ENCODE data around the gene NEURL1B. TPM values are rescaled to one million over a fixed set of nuclear protein-coding genes. Genes with fewer than 3 reads are reported as not detected.

The NEURL1B gene
- total RNA-seq, 2 experiments from 2014 or later: 0.04 TPM; not detected in 1

GRCh38 chr5:172607213-172607793 is 33.8 kb upstream of the NEURL1B start:
- POLR2A ChIA-PET: no interaction called here

GRCh38 chr5:172608773-172609172 is 32.3 kb upstream of the NEURL1B start:
- CTCF ChIA-PET: no interaction called here
- POLR2A ChIA-PET: no interaction called here

More at GRCh38 chr5:172607213-172607793, 33.8 kb upstream of the NEURL1B start:
- CTCF ChIA-PET: no interaction called here

GRCh38 chr5:172610643-172611042 is 30.4 kb upstream of the NEURL1B start:
- ChIA-PET POLR2A (no interaction called here), CTCF (no interaction called here)

DNA sequence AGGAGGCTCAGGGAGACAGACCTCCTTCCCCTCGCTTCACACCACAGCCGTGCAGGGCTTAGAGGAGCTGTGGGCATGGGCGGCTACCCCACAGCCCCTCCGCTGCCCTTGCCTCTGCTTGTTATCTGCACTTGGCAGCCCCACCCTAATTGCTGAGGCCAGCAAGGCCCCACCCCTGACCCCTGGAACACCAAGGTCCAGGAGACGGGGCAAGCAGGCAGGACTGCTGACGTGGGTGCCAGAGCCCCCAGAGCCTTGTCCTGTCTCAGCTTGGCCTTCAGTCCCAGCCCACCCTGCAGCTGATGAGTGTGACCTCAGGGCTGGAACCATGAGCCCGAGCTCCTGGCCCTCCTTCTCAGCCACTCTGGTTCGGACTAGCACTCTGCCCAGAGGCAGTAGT is 29.1 kb upstream of the NEURL1B start:
- POLR2A ChIA-PET: no interaction called here
- CTCF ChIA-PET: no interaction called here

- CTCF ChIA-PET: no interaction called here
- POLR2A ChIA-PET: no interaction called here
Measured at GRCh38 chr5:172612771-172613170, 28.3 kb upstream of the NEURL1B start.

GRCh38 chr5:172616136-172616535 is 24.9 kb upstream of the NEURL1B start:
- ChIA-PET CTCF (no interaction called here), POLR2A (no interaction called here)

DNA sequence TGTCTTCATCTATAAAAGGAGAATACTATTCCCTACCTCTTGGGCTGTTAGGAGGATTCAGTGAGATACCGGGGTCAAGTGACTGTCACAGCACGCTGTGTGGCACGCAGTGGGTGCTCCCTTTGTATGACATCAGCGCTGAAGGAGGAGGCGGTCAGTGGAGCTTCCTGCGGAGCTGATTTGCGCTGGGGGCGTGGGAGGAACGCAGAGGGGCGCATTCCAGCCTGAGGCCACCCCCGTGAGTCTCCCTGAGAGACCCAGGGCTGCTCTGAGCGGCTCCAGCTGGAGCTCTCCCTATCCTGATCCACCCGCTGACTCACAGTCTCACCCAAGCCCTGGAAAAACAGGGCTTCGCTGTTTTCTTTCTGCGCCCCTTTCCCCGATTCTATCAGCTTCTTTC is 24.3 kb upstream of the NEURL1B start:
- POLR2A ChIA-PET: no interaction called here
- CTCF ChIA-PET: no interaction called here

DNA sequence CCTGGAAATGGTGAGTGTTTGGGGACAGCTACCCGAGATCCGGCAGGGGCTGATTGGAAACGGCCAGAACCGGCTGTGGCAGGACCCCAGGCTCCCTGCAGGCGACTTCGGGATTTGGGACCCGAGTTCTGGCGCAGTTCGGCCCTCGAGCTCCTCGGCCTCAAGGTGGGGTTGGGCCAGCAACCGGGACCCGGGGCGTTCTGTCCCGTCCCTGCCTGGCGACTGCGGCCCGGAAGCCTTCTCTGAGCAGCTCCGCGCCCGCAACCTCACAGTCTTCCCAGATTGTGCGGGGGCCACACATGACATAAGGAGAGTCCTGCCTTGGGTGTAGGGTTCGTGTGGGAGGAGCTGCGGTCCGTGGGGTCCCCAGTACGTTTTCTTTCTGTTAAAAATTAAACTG is 23.2 kb upstream of the NEURL1B start:
- CTCF ChIA-PET: no interaction called here

DNA sequence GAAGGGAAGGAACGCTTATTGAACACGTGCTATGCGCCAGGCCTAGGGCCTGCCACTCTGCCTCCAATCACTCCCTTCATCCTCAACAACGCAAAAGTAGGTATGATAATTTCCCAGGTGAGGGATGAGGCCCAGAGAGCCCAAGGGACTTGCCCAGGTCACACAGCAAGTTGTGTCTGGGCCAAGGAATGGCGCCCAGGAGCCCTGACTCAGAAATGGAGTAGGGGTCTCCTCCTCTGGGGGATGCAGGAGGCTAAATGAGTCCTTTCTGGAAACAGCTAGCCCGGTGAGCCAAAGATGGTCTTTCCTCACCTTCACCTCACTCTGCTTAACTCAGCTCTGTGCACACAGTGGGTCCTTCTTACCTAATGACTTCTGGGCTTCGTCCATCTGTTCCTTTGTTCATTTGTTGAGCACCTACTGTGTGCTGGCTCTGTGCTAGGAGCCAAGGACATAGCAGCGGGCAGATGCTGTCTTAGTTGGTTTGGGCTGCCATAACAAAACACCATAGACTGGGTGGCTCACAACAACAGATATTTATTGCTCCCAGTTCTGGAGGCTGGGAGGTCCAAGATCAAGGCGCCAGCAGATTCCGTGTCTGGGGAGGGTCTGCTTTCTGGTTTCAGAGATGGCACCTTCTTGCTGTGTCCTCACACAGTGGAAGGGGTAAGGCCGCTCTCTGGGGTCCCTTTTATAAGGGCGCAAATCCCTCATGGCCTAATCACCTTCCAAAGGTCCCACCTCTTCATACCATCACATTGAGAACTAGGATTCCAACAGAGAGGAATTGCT is 22.3 kb upstream of the NEURL1B start:
- POLR2A ChIA-PET: no interaction called here
- CTCF ChIA-PET: no interaction called here

More for the DNA sequence above, 23.2 kb upstream of the NEURL1B start:
- POLR2A ChIA-PET: no interaction called here

- POLR2A ChIA-PET: no interaction called here
- CTCF ChIA-PET: no interaction called here
Measured at GRCh38 chr5:172620506-172620905, 20.6 kb upstream of the NEURL1B start.

DNA sequence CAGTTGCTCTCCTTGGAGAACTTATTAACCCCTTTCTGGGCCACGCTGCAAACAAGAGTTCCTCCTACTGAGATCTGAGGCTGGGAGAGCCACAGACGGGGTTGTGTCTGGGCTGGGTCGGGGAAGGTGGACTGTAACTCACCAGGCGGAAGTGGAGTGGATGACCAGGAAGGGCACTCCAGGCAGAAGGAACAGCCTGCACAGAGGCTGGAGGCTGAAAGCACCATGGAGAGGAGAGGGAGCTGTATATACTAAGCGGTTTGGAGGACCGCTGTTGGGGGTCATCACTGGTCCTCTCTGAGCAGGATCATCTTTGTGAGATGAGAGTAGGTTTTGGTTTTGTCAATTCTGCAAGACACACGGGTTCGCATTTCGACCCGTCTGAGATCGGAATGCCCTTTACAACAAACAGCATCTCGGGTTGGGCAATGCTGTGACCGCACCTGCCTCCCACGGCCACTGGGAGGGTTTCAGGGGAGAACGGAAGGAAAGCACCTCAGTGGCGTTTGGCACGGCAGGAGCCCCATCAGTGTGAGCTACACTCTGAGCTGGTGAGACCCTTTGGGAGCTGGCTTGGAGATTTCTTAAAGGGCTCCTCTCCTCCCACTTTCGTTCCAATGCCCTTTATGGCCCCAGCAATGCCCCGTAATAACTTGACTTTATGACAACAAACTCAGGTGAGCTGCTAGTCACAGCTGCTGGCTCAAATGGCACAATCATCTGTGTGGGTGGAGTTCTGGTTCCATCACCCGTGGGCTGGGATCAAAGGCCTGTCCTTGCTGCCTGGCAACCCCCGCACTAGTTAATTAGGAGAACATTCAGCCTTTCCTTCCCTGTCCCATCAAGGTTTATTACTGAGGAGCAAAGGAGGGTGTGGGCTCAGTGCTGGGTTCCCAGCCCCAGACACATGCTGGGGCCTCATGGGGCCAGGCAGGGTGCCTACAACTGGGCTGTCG is 18.7 kb upstream of the NEURL1B start:
- ChIA-PET POLR2A (no interaction called here), CTCF (no interaction called here)

- CTCF ChIA-PET: no interaction called here
- POLR2A ChIA-PET: no interaction called here
Measured at GRCh38 chr5:172623313-172623980, 17.6 kb upstream of the NEURL1B start.

- CTCF ChIA-PET: no interaction called here
- POLR2A ChIA-PET: no interaction called here
Measured at GRCh38 chr5:172624083-172624995, 16.7 kb upstream of the NEURL1B start.

GRCh38 chr5:172624996-172625964 is 15.8 kb upstream of the NEURL1B start:
- ChIA-PET CTCF (no interaction called here), POLR2A (no interaction called here)

DNA sequence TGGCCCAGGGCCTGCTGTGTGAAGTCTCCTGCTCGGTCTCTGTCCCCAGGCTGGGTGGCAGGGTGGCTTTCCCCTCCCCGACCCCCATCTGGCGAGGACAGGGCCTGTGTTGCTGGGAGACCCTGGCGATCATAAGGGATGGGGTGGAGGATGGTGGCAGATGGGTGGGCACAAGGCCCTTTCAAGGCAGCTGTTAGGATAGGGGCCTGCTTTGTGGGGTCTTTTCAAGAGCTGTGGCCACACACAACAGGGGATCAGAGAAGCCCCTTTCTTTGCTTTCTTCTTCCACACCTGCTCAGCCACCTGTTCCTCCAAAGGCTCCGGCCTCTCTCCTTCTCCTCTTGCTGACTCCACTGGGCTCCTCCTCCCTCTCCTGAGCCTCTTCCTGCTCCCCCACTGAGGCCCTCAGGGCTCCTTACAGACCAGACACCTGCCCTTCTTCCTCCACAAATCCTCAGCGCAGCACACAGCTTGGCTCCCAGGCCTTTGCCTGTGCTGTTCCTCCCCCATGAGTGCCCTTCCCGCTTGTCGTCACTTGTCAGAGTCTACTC is 15.0 kb upstream of the NEURL1B start:
- CTCF ChIA-PET: no interaction called here
- POLR2A ChIA-PET: no interaction called here

GRCh38 chr5:172630082-172630481 is 11.0 kb upstream of the NEURL1B start:
- ChIA-PET CTCF (no interaction called here), POLR2A (no interaction called here)

GRCh38 chr5:172630482-172630881 is 10.6 kb upstream of the NEURL1B start:
- CTCF ChIA-PET: no interaction called here
- POLR2A ChIA-PET: no interaction called here

DNA sequence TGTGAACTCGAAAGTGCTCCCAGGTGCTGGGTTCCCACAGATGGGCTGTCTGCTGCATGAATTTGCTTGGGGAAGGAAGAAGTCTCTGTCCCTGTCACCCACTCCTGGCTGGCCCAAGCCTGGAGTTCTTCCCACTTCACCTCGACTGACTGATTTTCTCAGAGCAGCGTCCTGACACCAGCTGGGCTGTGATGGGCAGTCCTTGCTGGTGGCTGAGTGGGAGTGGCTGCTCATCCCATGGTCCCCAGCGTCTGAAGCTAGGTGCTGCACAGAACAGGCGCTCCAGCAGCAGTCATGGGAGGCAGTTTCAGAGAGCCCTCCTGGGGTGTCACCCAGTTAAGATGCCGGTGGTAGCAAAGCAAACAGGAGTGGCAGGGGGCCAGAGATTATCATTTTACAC is 10.1 kb upstream of the NEURL1B start:
- ChIA-PET CTCF (no interaction called here), POLR2A (no interaction called here)
